MG63 (cell line): ENCODE results near the gene WDR88. TPM values are rescaled to one million over a fixed set of nuclear protein-coding genes. Genes with fewer than 3 reads are reported as not detected.
"Not testable (repeated sequence)": the region's sequence is repeated elsewhere in the genome, so short reads cannot be mapped to it uniquely, and the experiment has no call there.

Experiments used
- DNase-seq: peaks from one replicate; pipeline ENCODE4 v3.0.0-alpha.2; 2020
- H3K27me3 ChIP-seq: fragments of 250-450 bp; sonication (Bioruptor Pico); 2 replicates; pipeline ENCODE4 v1.5.1; 2020; ENCODE audit warnings: mild to moderate bottlenecking, moderate library complexity
- H3K36me3 ChIP-seq: fragments of 250-450 bp; sonication (Bioruptor Pico); 2 replicates; pipeline ENCODE4 v1.5.1; 2020; ENCODE audit warnings: mild to moderate bottlenecking, moderate library complexity
- H3K4me3 ChIP-seq: fragments of 250-450 bp; sonication (Bioruptor Pico); 2 replicates; pipeline ENCODE4 v1.5.1; 2020; ENCODE audit warnings: mild to moderate bottlenecking, moderate library complexity
- H3K9me3 ChIP-seq: fragments of 250-450 bp; sonication (Bioruptor Pico); 2 replicates; pipeline ENCODE4 v1.5.1; 2020; ENCODE audit warnings: mild to moderate bottlenecking, moderate library complexity
- total RNA-seq: library from RNA; depleted of rRNA; stranded (reverse); fragments of >200 nt; shearing (Covaris generic); gene quantifications from 2 replicates; pipeline ENCODE4 v1.2.3, GENCODE V29; 2014; ENCODE audit warnings: low replicate concordance

Gene WDR88
- total RNA-seq, 1 experiment from 2014 or later = not detected

- Histone ChIP-seq H3K36me3 (no peaks in the 10 kb centered on the region), H3K4me3 (no peak overlapping the region), H3K9me3 (no peaks in the 10 kb centered on the region), H3K27me3 (no peaks in the 10 kb centered on the region)
- no peak for DNase-seq
Observed at GRCh38 chr19:33186431-33187182, 54.7 kb downstream of the WDR88 start.

- Histone ChIP-seq H3K4me3 (no peak overlapping the region), H3K36me3 (no peaks in the 10 kb centered on the region), H3K9me3 (no peaks in the 10 kb centered on the region), H3K27me3 (no peaks in the 10 kb centered on the region)
- DNase-seq = no peak
Observed at GRCh38 chr19:33187183-33187540, 55.2 kb downstream of the WDR88 start.

GRCh38 chr19:33189453-33189852, 57.5 kb downstream of the WDR88 start:
- Histone ChIP-seq H3K4me3 (no peak overlapping the region), H3K9me3 (no peaks in the 10 kb centered on the region), H3K27me3 (no peaks in the 10 kb centered on the region), H3K36me3 (no peaks in the 10 kb centered on the region)
- no peak for DNase-seq

GRCh38 chr19:33191092-33191491, 59.2 kb downstream of the WDR88 start:
- not testable (repeated sequence) for H3K9me3 ChIP-seq, DNase-seq, H3K36me3 ChIP-seq, H3K4me3 ChIP-seq, H3K27me3 ChIP-seq

- no peak for DNase-seq
- H3K27me3 ChIP-seq = no peaks in the 10 kb centered on the region
- no peaks in the 10 kb centered on the region for H3K9me3 ChIP-seq
- H3K36me3 ChIP-seq = peaks cover 3% of the 10 kb centered on the region
- no peak overlapping the region for H3K4me3 ChIP-seq
Observed at GRCh38 chr19:33191501-33191900, 59.6 kb downstream of the WDR88 start.

- no peak overlapping the region for H3K4me3 ChIP-seq
- H3K27me3 ChIP-seq = no peaks in the 10 kb centered on the region
- H3K9me3 ChIP-seq = no peaks in the 10 kb centered on the region
- DNase-seq = no peak
- peaks cover 8% of the 10 kb centered on the region for H3K36me3 ChIP-seq
Observed at GRCh38 chr19:33192010-33192409, 60.1 kb downstream of the WDR88 start.

- no peak for DNase-seq
- no peaks in the 10 kb centered on the region for H3K9me3 ChIP-seq
- H3K36me3 ChIP-seq = peaks cover 14% of the 10 kb centered on the region
- H3K27me3 ChIP-seq = no peaks in the 10 kb centered on the region
- H3K4me3 ChIP-seq = peak overlapping the region; percentile 33
Observed at GRCh38 chr19:33193269-33193864, 61.5 kb downstream of the WDR88 start.

GRCh38 chr19:33193865-33194362, 62.0 kb downstream of the WDR88 start, which contains the start of gene LRP3:
TSS of gene LRP3 (plus strand) at chr19:33194330. CDS start at chr19:33194786, 456 bp downstream.
- no peaks in the 10 kb centered on the region for H3K27me3 ChIP-seq
- no peaks in the 10 kb centered on the region for H3K9me3 ChIP-seq
- peaks cover 14% of the 10 kb centered on the region for H3K36me3 ChIP-seq
- DNase-seq = peak; percentile 79
- H3K4me3 ChIP-seq = peak within 1 kb of the TSS; percentile 76

GRCh38 chr19:33194532-33194885, 62.6 kb downstream of the WDR88 start:
- Histone ChIP-seq H3K9me3 (no peaks in the 10 kb centered on the region), H3K27me3 (no peaks in the 10 kb centered on the region), H3K36me3 (peaks cover 14% of the 10 kb centered on the region), H3K4me3 (peak overlapping the region; percentile 76)
- DNase-seq = peak; percentile 31

GRCh38 chr19:33194886-33195644, 63.2 kb downstream of the WDR88 start:
- H3K4me3 ChIP-seq = peak overlapping the region; percentile 76
- H3K36me3 ChIP-seq = peaks cover 14% of the 10 kb centered on the region
- no peaks in the 10 kb centered on the region for H3K27me3 ChIP-seq
- H3K9me3 ChIP-seq = no peaks in the 10 kb centered on the region
- peak; percentile 75 for DNase-seq

GRCh38 chr19:33195645-33196347, 63.9 kb downstream of the WDR88 start:
- peak overlapping the region; percentile 76 for H3K4me3 ChIP-seq
- no peaks in the 10 kb centered on the region for H3K9me3 ChIP-seq
- no peak for DNase-seq
- peaks cover 14% of the 10 kb centered on the region for H3K36me3 ChIP-seq
- no peaks in the 10 kb centered on the region for H3K27me3 ChIP-seq

GRCh38 chr19:33196446-33197193, 64.7 kb downstream of the WDR88 start:
- no peaks in the 10 kb centered on the region for H3K27me3 ChIP-seq
- H3K4me3 ChIP-seq = no peak overlapping the region
- no peak for DNase-seq
- H3K9me3 ChIP-seq = no peaks in the 10 kb centered on the region
- peaks cover 14% of the 10 kb centered on the region for H3K36me3 ChIP-seq

- H3K27me3 ChIP-seq = no peaks in the 10 kb centered on the region
- no peak overlapping the region for H3K4me3 ChIP-seq
- no peak for DNase-seq
- peaks cover 14% of the 10 kb centered on the region for H3K36me3 ChIP-seq
- no peaks in the 10 kb centered on the region for H3K9me3 ChIP-seq
Observed at GRCh38 chr19:33197591-33198000, 65.7 kb downstream of the WDR88 start.

GRCh38 chr19:33198169-33198568, 66.3 kb downstream of the WDR88 start:
- Histone ChIP-seq H3K9me3 (no peaks in the 10 kb centered on the region), H3K4me3 (no peak overlapping the region), H3K36me3 (peaks cover 16% of the 10 kb centered on the region), H3K27me3 (no peaks in the 10 kb centered on the region)
- no peak for DNase-seq

- DNase-seq = no peak
- H3K36me3 ChIP-seq = peaks cover 19% of the 10 kb centered on the region
- H3K27me3 ChIP-seq = no peaks in the 10 kb centered on the region
- no peaks in the 10 kb centered on the region for H3K9me3 ChIP-seq
- H3K4me3 ChIP-seq = no peak overlapping the region
Observed at GRCh38 chr19:33199441-33200265, 67.7 kb downstream of the WDR88 start.
